HG03175 (cell line): ENCODE data around the gene CRABP2.

Source experiments
- ATAC-seq: cut with Tn5 transposase; IDR thresholded peaks from one replicate; pipeline ENCODE4 v1.9.1; 2021; ENCODE audit warnings: mild to moderate bottlenecking, moderate library complexity; ENCODE audit not compliant: unreplicated experiment

CRABP2 gene

GRCh38 chr1:156742801-156743200, 37.4 kb upstream of the CRABP2 start:
- no peak for ATAC-seq

GRCh38 chr1:156742017-156742416, 36.6 kb upstream of the CRABP2 start:
- ATAC-seq: no peak

GRCh38 chr1:156741481-156741983, 36.1 kb upstream of the CRABP2 start:
- ATAC-seq: no peak

- ATAC-seq: peak; percentile 86
These were observed 35.5 kb upstream of the CRABP2 start, which contains the start of gene MRPL24 for GRCh38 chr1:156740741-156741480. Gene MRPL24 (minus strand): TSS chr1:156741088. CDS start chr1:156738704, 2,384 bp downstream.

- no peak for ATAC-seq
These were observed 34.9 kb upstream of the CRABP2 start for GRCh38 chr1:156740237-156740740.

GRCh38 chr1:156738916-156739315, 33.5 kb upstream of the CRABP2 start:
- ATAC-seq: no peak

GRCh38 chr1:156738407-156738806, 33.0 kb upstream of the CRABP2 start:
- ATAC-seq: no peak

- no peak for ATAC-seq
These were observed 28.7 kb upstream of the CRABP2 start for GRCh38 chr1:156733989-156734584.

GRCh38 chr1:156728599-156729462, 23.4 kb upstream of the CRABP2 start, which contains the start of gene ISG20L2:
Gene ISG20L2 (minus strand): TSS chr1:156728766. CDS start chr1:156727652, 1,114 bp downstream.
- ATAC-seq: peak; percentile 90

- peak; percentile 62 for ATAC-seq
These were observed 22.7 kb upstream of the CRABP2 start, which contains the start of gene METTL25B for GRCh38 chr1:156727926-156728598. Gene METTL25B (plus strand): TSS chr1:156728469. CDS start chr1:156729105, 636 bp downstream.

GRCh38 chr1:156727492-156727891, 22.1 kb upstream of the CRABP2 start:
- ATAC-seq: no peak

GRCh38 chr1:156726549-156727226, 21.3 kb upstream of the CRABP2 start:
- no peak for ATAC-seq

- ATAC-seq: no peak
These were observed 20.4 kb upstream of the CRABP2 start for GRCh38 chr1:156725683-156726280.

- ATAC-seq: no peak
These were observed 16.2 kb upstream of the CRABP2 start for GRCh38 chr1:156721535-156721934.

- no peak for ATAC-seq
These were observed 15.7 kb upstream of the CRABP2 start for GRCh38 chr1:156721131-156721530.

GRCh38 chr1:156717351-156717750, 12.0 kb upstream of the CRABP2 start:
- ATAC-seq: no peak

- ATAC-seq: no peak
These were observed 9.4 kb upstream of the CRABP2 start for GRCh38 chr1:156714830-156715229.

GRCh38 chr1:156712626-156713025, 7.2 kb upstream of the CRABP2 start:
- no peak for ATAC-seq
